ENCODE measurements around the gene TP53BP2.

Gene TP53BP2

GRCh38 chr1:223803211-223803610 lies 42.5 kb downstream of the TP53BP2 start:
- no peaks in the 10 kb centered on the region for H3K4me1 Mint-ChIP-seq
- H3K9me3 Mint-ChIP-seq: no peaks in the 10 kb centered on the region
- no peaks in the 10 kb centered on the region for H3K27me3 Mint-ChIP-seq
- peaks cover 28% of the 10 kb centered on the region for H3K36me3 Mint-ChIP-seq
- no peak overlapping the region for H3K4me3 Mint-ChIP-seq
- no peak overlapping the region for H3K27ac Mint-ChIP-seq

GRCh38 chr1:223802602-223803001 lies 43.1 kb downstream of the TP53BP2 start:
- Mint-ChIP-seq H3K9me3 (no peaks in the 10 kb centered on the region), H3K27me3 (no peaks in the 10 kb centered on the region), H3K4me3 (no peak overlapping the region), H3K4me1 (no peaks in the 10 kb centered on the region), H3K36me3 (peaks cover 30% of the 10 kb centered on the region), H3K27ac (no peak overlapping the region)

- H3K27ac Mint-ChIP-seq: no peak overlapping the region
- H3K36me3 Mint-ChIP-seq: peaks cover 28% of the 10 kb centered on the region
- H3K9me3 Mint-ChIP-seq: no peaks in the 10 kb centered on the region
- H3K4me1 Mint-ChIP-seq: no peaks in the 10 kb centered on the region
- no peaks in the 10 kb centered on the region for H3K27me3 Mint-ChIP-seq
- H3K4me3 Mint-ChIP-seq: no peak overlapping the region
These were observed 43.7 kb downstream of the TP53BP2 start for GRCh38 chr1:223802032-223802431.

GRCh38 chr1:223796210-223796609 lies 49.5 kb downstream of the TP53BP2 start:
- Mint-ChIP-seq H3K27ac (no peak overlapping the region), H3K4me1 (no peaks in the 10 kb centered on the region), H3K4me3 (no peak overlapping the region), H3K27me3 (no peaks in the 10 kb centered on the region), H3K9me3 (no peaks in the 10 kb centered on the region), H3K36me3 (peaks cover 18% of the 10 kb centered on the region)

GRCh38 chr1:223794136-223794880 lies 51.4 kb downstream of the TP53BP2 start:
- Mint-ChIP-seq H3K9me3 (no peaks in the 10 kb centered on the region), H3K36me3 (peaks cover 13% of the 10 kb centered on the region)

GRCh38 chr1:223793716-223794115 lies 52.0 kb downstream of the TP53BP2 start:
- no peaks in the 10 kb centered on the region for H3K27me3 Mint-ChIP-seq
- peak overlapping the region; percentile 51 for H3K27ac Mint-ChIP-seq
- H3K4me1 Mint-ChIP-seq: no peaks in the 10 kb centered on the region
- no peaks in the 10 kb centered on the region for H3K9me3 Mint-ChIP-seq
- H3K36me3 Mint-ChIP-seq: peaks cover 11% of the 10 kb centered on the region
- no peak overlapping the region for H3K4me3 Mint-ChIP-seq

More at GRCh38 chr1:223794136-223794880, 51.4 kb downstream of the TP53BP2 start:
- Mint-ChIP-seq H3K4me3 (no peak overlapping the region), H3K27ac (peak overlapping the region; percentile 51), H3K27me3 (no peaks in the 10 kb centered on the region), H3K4me1 (no peaks in the 10 kb centered on the region)

GRCh38 chr1:223792046-223792445 lies 53.7 kb downstream of the TP53BP2 start:
- no peaks in the 10 kb centered on the region for H3K27me3 Mint-ChIP-seq
- H3K4me1 Mint-ChIP-seq: no peaks in the 10 kb centered on the region
- H3K4me3 Mint-ChIP-seq: no peak overlapping the region
- peaks cover 11% of the 10 kb centered on the region for H3K36me3 Mint-ChIP-seq
- peak overlapping the region; percentile 16 for H3K27ac Mint-ChIP-seq
- H3K9me3 Mint-ChIP-seq: no peaks in the 10 kb centered on the region

GRCh38 chr1:223788746-223789415 lies 56.9 kb downstream of the TP53BP2 start:
- Mint-ChIP-seq H3K4me3 (no peak overlapping the region), H3K36me3 (peaks cover 9% of the 10 kb centered on the region), H3K4me1 (no peaks in the 10 kb centered on the region), H3K27ac (peak overlapping the region; percentile 9), H3K9me3 (no peaks in the 10 kb centered on the region), H3K27me3 (no peaks in the 10 kb centered on the region)

- no peaks in the 10 kb centered on the region for H3K4me1 Mint-ChIP-seq
- no peaks in the 10 kb centered on the region for H3K27me3 Mint-ChIP-seq
- H3K9me3 Mint-ChIP-seq: no peaks in the 10 kb centered on the region
- peaks cover 8% of the 10 kb centered on the region for H3K36me3 Mint-ChIP-seq
- H3K27ac Mint-ChIP-seq: no peak overlapping the region
- H3K4me3 Mint-ChIP-seq: no peak overlapping the region
These were observed 59.9 kb downstream of the TP53BP2 start for GRCh38 chr1:223785808-223786207.

GRCh38 chr1:223784541-223784940 lies 61.2 kb downstream of the TP53BP2 start:
- Mint-ChIP-seq H3K36me3 (peaks cover 6% of the 10 kb centered on the region), H3K4me3 (no peak overlapping the region), H3K27ac (no peak overlapping the region), H3K27me3 (no peaks in the 10 kb centered on the region), H3K4me1 (no peaks in the 10 kb centered on the region), H3K9me3 (no peaks in the 10 kb centered on the region)

GRCh38 chr1:223783676-223784075 lies 62.1 kb downstream of the TP53BP2 start:
- no peaks in the 10 kb centered on the region for H3K27me3 Mint-ChIP-seq
- no peak overlapping the region for H3K4me3 Mint-ChIP-seq
- peaks cover 12% of the 10 kb centered on the region for H3K36me3 Mint-ChIP-seq
- no peaks in the 10 kb centered on the region for H3K4me1 Mint-ChIP-seq
- no peak overlapping the region for H3K27ac Mint-ChIP-seq
- H3K9me3 Mint-ChIP-seq: no peaks in the 10 kb centered on the region

- H3K36me3 Mint-ChIP-seq: peaks cover 23% of the 10 kb centered on the region
- no peak overlapping the region for H3K4me3 Mint-ChIP-seq
- peaks cover 11% of the 10 kb centered on the region for H3K4me1 Mint-ChIP-seq
- no peaks in the 10 kb centered on the region for H3K27me3 Mint-ChIP-seq
- H3K27ac Mint-ChIP-seq: peak overlapping the region; percentile 38
- no peaks in the 10 kb centered on the region for H3K9me3 Mint-ChIP-seq
These were observed 64.8 kb downstream of the TP53BP2 start for GRCh38 chr1:223780949-223781348.

GRCh38 chr1:223780318-223780717 lies 65.4 kb downstream of the TP53BP2 start:
- Mint-ChIP-seq H3K4me3 (no peak overlapping the region), H3K4me1 (peaks cover 18% of the 10 kb centered on the region), H3K36me3 (peaks cover 22% of the 10 kb centered on the region), H3K27me3 (no peaks in the 10 kb centered on the region), H3K9me3 (no peaks in the 10 kb centered on the region), H3K27ac (no peak overlapping the region)

GRCh38 chr1:223776826-223777454 lies 68.8 kb downstream of the TP53BP2 start:
- Mint-ChIP-seq H3K27ac (peak overlapping the region; percentile 42), H3K4me3 (peak overlapping the region; percentile 30), H3K27me3 (no peaks in the 10 kb centered on the region), H3K4me1 (peaks cover 27% of the 10 kb centered on the region), H3K9me3 (no peaks in the 10 kb centered on the region), H3K36me3 (peaks cover 28% of the 10 kb centered on the region)

GRCh38 chr1:223776075-223776814 lies 69.5 kb downstream of the TP53BP2 start:
- Mint-ChIP-seq H3K27me3 (no peaks in the 10 kb centered on the region), H3K36me3 (peaks cover 30% of the 10 kb centered on the region), H3K4me3 (peak overlapping the region; percentile 49), H3K27ac (peak overlapping the region; percentile 94), H3K9me3 (no peaks in the 10 kb centered on the region), H3K4me1 (peaks cover 27% of the 10 kb centered on the region)

All from activated naive CD4-positive, alpha-beta T cell treated with anti-CD3 and anti-CD28 coated beads, Interleukin-2, amount 50 U/mL, for 24 hours (primary cell).